HG03108 (cell line): ENCODE results near the gene MBNL2.

Experiments
- ATAC-seq: cut with Tn5 transposase; IDR thresholded peaks from one replicate; pipeline ENCODE4 v1.9.1; 2021; ENCODE audit warnings: moderate library complexity; ENCODE audit not compliant: unreplicated experiment

Gene MBNL2

DNA sequence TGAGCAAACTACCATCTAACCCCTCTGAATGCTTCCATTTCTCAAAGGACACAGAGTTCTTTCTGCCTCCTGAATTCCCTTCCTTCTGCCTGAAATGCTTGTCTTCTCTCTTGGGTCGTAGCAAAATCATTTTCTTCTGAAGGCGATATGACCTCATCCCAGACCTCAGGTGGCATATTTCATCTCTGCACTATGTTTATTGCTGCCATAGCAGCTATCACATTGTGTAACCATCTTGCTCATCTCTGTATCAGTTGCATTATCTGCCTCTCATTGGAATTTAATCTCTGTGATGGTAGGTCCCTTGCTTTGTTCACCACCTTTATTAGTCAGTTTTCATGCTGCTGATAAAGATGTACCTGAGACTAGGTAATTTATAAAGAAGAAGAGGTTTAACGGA, 179.3 kb downstream of the MBNL2 start:
- ATAC-seq: no peak

DNA sequence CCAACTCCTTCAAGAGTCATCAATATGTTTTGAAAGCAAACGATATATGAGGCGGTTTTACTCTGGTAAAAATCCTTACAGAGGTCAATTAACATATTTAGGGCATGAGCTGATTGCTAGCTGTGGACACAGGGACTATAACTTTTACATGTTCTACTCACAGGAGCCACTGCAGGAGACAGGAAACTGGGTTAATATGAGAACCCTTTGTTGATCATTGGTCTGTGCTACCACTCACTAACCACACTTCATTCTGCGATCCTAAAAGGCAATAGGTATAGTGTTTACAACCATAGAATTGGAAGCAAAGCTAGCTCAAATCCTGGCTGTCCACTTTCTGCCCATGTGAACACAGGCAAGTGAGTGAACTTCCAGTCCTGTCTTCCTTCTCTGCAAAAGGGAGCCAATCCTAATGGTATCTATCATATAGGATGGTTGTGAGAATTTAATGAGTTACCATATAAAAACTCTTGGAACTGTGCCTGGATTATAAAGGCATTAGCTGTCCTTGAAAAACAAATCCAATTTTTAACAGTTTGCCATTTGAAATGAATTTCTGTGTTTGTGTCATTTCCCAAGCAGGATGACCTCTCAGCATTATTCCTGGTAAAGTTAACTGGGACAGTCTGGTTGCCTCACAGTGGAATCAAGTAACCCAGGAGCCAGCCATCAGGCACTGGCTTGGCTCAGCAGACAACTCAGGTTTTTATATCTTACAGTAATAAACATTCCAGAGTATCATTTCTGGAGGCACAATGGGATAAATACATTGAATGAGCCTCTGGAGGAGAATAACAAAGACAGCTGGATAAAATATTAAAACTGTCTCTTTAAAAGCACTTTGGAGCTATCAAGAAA, 182.0 kb downstream of the MBNL2 start:
- no peak for ATAC-seq

DNA sequence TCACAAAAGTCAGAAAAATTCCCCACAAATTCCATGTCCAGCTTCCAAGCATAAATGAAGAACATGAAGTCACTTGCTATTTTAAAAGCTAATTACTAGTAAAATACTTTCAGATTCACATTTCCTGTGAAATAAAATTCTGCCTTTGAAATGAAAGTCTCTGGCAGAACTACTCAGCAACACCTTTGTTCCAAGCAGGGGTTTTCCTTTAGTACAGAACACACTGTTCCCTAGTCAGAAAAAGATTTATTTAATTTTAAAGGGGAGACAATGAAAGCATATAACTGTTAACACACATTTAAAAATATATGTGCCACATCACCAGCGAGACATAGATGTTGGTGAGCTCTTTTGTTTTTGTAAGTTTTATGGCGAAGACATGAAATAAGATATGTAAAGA, 185.4 kb downstream of the MBNL2 start:
- ATAC-seq: no peak

DNA sequence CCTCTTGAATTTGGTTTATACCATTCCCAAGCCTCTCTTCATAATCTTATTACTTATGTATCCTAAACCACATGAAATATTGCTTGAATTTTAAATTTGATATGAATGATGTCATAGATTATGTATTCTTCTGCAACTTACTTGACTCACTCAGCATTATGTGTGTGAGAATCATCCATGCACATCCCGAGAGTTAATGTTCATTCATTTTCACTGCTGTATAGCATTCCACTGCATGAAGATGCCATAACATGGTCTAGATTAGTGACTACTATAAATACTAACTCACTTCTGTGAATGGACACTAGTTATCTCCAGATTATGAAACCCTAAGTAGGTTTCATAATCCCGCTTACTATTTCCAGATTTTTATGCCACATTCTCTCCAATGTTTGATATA, 186.8 kb downstream of the MBNL2 start:
- no peak for ATAC-seq

DNA sequence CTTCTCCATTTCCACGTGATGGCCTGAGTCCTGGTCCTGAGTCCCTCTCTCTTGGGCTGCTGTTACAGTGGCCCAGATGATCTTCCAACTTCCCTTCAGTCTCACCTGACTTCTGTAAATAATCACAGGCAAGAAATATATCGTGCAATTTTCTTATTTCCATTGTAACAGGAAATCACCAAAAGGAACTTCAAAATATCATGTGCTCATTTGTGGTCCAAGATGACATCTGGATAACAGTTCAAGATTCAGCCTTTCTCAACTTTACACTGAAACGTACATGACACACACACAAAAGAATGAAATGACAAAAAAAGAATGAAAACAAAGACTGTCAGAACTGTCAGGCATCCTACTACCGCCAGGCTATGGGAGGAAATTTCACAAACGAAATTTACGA, 189.9 kb downstream of the MBNL2 start:
- ATAC-seq: no peak

DNA sequence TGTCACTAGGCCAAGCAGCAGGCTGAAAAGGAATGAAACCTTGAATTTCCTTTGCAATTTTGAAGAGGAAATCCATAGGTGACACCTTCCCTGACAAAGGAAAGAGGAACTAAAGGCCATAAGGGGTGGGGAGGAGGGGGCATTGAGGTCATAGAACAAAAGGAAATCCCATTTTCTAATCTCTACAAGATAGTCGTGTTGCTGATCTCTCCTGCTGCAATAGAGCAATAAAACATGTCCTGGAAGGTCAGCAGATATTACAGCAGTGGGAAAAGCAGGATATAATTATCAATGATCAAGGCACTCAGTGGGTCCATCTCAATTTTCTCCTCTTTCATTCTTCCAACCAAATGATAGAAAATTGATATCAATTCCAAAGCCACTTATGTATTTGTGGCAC, 191.6 kb downstream of the MBNL2 start:
- ATAC-seq: no peak

DNA sequence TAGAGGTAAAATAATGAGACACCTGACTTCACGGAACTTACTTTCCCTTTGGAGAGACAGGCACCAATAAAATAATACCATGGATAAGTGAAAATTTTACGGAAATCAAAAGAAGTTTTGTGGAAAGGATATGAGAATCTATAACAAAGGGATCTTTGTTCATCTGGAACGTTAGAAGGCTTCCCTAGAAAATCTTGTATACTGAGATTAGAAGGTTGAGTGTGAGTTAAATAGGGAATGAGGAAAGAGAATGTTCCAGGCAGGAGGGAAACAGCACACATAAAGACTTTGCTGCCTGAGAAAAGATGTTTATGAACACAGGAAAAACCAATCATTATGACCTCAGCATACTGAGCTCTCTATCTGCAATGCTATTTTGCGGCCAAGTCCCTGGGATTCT, 192.3 kb downstream of the MBNL2 start:
- ATAC-seq: no peak

DNA sequence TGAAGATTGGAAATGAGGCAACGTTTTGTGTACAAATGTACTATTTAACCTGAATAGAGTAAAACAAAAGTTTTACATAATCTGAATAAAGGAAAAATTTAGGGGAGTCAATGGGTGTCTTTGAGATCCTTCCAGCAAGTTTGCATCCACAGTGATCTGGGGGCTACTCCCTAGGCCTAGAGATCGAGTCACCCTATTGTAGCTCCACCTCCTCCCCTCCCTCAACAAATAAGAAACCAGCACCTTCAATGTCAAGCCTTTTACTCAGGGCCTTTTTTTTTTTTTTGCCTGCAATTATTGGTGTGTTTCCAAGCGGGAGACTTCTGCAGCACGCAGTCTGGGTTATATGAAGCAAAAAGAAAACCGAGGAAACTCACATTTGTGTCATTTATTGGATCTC, 195.6 kb downstream of the MBNL2 start:
- no peak for ATAC-seq

DNA sequence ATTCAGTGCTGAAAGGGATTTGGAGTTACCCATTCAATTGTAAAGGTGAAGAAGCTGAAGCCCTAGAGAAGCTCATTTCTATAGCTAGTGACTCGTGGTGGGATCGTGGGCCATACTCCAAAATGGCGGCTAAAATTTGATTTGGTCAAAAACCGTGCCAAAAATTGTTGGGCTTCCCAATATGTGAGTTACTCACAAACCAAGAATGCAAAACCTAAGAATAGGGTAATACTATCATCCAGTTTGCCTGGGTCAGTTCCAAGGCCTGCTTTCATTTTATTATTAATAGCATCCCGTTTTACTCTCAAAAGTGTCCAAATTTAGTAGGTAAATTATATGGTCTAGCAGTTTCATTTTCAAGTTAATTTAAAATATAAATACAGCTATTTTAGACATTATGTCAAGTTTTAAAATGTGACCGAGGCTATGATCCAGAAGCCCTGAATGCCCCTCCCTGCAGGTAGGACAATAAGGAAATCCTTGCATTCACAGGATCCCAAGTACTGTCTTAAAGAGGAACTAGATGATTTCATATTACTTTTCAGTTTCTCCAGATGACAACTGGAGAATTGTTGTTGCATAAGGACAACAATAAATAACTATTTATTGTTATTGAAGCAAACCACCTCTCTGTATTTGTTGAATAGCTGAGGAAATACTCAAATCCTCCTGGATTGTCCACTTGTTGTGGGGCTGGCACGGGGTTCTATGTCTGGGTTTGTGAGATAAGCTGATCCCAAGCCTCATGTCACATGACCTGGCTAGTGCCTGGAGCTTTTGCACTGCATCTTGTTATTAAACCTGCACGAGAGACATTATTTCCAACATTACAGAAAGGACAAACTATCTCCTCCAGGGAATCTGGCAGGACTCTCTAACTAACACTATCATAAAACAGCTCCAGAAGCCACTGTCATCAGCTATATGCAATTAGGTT, 200.3 kb downstream of the MBNL2 start:
- no peak for ATAC-seq

DNA sequence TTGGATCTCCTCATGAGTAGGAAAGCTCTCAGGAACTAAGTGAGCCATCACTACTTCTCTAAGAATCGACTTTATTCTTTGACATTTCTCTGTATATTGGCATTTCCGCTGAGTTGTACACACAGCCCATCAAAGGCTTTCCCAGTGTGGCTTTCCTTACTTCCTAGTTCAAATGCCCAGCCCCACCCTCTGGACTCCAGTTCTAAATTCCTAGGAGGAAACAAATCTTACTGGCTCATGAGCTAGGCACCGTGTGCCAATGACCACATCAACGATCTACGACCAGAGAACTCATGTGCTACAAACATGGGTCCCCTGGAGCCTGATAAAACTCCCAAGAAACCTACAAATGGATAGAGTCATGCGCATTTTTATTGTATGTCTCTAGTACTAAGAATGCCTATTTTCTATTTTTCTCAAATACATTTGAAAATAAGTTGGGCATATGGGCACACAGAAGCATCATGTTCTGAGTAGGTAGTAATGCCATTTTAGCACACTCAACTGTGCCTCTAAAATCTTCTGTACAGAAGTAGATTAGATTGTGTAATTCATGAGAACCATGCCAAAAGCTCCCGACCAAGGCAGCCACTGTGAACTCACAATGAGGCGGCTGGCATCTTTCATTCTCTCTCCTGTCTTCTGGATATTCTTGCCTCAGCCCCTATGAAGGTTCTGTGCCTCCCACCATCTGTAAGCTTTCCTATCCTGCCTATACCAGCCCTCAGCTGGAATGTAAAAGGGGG, 201.3 kb downstream of the MBNL2 start:
- ATAC-seq: no peak

DNA sequence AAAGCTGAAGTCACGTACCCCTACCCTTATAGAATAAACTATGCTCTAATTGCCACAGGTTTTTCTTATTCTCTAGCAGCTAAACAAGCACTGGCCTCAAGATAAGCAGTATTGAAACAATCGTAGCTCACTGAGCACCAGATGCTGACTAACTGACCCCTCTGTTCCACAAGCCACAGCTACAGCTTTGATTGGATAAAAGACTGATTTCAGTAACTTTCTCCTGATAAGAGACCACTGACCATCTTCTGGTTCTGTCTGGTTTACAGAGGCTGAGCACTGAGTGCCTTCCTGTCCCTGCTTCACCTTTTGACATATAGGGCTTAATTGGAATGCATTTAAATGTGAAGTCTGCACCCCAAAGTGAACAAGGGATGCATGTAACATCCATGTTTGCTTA, 203.5 kb downstream of the MBNL2 start:
- no peak for ATAC-seq

DNA sequence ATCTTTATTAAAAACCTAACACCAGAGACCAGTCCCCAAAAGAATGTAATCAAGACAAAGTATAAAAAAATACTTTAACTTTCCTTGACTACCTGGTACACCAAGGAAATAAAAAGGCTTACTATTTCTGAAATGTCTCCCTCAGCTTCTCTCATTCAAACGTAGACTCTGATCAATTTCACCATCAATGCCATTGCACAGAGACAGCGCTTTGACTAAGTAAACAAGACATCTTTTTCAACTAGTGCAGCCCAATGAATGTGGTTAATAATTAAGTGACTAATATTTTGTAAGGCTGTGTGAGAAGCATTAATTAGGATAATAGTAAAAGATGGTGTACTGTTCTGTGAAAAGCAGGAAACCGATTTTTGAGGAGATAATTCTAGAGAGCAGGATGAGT, 204.6 kb downstream of the MBNL2 start:
- ATAC-seq: no peak

DNA sequence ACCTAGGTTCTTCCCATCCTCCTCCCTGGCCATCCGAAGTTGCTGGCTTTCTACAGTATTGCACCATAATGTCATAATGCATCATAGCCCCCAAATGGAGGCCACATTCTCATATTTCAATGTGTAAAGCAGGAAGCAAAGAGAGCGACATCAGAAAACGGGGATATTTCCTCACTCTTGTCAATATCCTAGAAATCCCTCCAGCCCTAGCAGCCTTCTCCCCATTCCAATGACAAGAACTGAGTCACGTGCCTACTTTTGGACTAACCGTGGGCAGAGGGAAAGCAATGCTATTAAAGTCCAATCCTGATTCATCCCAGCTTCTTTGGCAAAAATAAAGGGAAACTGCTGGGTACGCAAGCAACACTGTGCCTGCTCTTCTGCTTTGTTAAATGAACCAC, 207.5 kb downstream of the MBNL2 start:
- no peak for ATAC-seq

DNA sequence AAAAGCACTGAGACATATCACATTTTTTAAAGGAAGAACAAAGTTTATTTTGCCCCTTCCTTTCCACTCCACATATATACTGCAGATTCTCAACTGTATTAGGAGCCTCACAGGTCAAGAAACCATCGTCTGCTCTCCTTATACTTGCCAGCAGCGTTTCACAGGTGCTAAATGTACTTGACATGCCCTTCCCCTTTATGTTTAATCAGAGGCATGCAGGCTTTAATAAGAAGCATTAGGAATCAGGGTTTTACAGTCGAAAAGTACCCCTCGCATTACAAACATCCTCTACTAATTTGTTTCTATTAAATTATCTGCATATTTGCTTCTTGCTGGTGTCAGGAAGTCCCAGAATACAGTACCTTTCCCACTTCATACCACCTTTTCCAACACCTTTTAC, 208.2 kb downstream of the MBNL2 start:
- no peak for ATAC-seq

DNA sequence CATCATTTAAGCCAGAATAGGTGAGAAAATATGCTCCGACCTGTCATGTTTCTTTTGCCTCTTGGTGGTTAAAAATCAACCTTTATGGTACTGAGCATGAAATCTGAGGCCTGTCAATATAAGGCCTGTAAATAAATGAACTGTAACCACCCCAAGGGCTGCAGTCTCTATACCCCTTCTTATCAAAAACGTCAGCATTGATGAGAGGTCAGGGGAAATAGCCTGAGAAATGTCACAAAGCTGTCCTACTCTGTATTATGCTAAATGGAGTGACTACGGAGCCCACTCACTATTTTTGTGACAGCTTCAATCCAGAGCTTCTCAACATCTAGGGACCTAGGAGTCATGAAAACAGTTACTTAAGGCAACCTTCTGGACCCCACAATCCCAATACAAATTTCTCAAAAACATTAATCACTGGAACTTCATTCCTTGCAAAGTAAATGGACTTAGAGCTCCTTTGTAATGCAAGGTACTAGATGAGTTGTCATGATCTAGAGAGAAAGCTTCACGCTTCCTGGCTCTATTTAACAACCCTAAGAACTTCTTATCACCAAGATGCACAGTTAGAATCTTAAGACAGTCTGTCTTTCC, 209.1 kb downstream of the MBNL2 start:
- ATAC-seq: no peak

DNA sequence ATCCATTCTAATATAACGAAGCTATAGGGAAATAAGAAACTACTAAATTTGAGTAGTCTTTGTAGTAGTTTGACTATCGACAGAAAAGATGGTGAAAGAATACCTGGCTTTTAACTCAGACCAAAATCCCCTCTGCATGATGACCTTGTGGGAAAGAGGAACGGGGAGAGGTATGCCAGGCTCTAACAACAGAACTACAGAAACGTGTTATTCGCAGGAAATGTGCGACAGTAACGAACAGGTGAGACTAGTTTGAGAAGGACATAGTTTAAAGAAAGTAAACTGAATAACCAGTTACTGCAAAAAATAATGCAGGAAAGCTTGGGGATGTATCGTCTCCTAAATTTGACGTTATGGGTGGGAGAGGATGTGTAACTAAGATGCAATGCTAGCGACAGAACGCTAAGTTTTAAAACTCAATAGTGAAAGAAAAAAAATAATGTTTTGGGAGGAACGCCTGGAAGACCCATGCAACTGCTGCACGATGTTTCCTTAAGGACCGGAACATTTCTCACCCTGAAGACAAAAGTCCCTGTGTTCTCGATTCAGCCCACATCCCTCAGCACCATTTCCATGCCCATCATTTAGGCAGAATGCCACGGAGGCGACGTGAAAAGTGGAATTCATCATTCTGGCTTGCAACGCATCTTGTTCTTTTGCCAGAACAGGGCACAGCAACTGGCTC, 210.2 kb downstream of the MBNL2 start:
- ATAC-seq: no peak

DNA sequence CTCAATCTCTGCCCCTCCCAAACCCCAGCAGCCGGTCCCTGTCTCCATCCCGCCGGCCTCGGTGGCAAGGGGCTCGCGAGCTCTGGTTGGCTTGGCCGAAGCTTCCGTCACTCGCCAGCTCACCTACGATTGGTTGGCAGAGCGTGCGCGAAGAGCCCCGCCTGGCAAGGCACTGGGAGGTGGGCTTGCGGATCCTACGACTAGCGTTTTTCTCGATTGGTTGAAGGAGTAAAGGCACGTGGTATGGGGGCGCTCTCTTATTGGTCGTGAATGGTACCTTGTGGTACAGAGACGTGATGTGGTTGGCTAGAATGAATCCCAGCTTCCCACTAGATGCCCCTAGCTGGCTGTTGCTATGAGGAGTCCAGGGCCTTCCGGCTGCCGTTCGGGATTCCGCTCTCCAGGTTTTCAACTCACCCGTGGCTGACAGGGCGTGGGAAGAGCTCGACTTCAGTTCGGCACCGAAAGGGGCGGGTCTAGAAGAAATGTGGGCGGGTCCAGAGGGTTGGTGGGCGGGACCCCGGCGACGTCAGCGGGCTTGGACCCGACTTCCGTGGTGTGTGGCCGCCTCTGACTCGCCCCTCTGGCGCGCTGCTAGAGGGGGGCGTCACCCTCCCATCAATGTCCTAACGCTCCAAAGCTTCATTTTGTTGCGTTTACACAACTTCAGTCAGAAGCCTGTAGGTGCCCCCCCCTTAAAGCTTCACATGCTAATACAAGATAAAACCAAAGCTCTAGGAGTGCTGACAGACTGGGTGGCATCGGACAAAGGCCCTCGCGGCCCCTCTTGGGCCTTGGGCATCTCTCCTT, 211.0 kb downstream of the MBNL2 start:
- peak; percentile 79 for ATAC-seq

DNA sequence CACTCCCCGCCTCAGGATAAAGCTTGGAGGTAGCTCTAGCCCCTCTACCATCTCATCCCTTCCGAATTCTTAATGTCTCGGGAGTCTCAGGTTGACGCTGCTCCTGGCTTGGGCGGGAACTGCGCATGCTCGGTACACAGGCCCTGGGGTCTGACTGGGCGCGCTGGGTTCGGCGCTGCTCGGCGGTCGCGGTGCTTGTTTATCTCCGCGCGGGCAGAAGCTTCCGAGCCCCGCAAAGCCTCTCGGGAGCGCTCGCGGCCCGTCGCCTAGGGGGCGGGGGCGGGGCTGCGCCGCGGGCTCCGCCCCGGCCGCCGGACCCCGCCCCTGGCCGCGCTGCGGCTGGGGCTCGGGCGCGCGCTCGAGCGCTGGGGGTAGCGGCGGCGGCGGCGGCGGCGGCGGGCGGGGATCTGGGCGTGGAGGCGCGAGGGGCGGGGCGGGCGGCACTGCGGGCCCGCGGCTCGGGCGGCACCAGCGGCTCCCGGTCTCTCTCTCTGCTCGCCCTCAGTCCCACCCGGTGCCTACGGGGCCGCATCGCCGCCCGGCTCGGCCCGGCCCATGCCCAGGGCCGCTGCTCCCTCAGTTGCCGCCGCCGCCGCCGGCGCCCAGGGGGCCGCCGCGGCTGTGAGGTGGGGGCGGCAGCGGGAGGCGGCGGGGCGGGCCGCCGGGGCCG, 211.7 kb downstream of the MBNL2 start, which contains the start of gene RAP2A:
TSS of gene RAP2A (plus strand) at position 443 of the 670 bp plus-strand sequence. CDS start 302 bp downstream, outside the sequence.
- peak; percentile 41 for ATAC-seq
